Central memory CD4-positive, alpha-beta T cell (primary cell): ENCODE results near the gene S100A7A.
"Not testable (repeated sequence)": the region's sequence is repeated elsewhere in the genome, so short reads cannot be mapped to it uniquely, and the experiment has no call there.

Experiments
- DNase-seq: peaks from one replicate; pipeline ENCODE4 v3.0.0; 2022

Gene S100A7A

DNA sequence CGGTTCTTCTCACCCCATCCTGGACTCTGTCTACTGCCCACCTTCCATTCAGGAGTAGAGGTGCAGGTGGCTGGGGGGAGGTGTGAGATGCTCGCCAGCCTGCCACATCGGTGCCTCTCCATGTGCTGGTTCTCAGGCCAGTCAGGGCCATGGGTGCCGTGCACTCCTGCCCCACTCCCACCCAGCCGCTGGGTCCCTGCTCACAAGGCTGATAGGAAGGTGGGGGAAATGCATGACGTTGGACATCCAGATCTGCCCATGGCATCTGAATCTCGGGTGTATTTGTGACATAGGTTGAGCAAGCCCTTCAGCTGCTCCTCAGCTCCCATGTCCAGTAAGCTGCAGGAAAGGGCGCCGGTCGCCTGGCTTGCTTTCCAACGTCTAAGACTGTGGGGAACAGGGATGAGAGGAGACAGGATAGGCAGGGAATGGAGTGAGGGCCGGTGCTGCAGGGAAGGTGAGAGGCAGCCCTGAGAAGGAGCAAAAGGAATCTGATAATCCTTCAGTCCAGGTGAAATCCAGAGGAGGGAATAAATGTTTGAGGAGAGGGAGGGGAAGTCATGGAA lies 11.8 kb downstream of the S100A7A start:
- DNase-seq = no peak

DNA sequence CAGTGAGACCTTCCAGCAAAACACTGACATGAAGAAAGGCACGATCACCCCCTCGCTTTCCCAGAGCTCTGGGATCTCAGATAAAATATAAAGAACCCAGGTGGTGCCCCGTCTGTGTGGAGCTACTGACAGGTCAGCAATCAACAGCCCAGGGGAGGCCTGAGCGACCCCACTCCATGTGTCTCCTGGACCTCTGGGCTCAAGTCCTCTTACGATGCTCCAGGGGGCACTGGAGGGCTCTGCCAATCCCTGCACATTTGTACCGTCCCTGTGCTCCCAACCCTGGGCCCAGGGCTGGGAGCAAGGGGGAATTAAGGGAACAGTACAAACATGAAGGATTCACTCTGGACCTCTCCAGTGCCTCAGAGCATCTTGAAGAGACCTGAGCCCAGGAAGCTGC lies 12.5 kb downstream of the S100A7A start:
- DNase-seq = no peak

GRCh38 chr1:153429266-153430165 lies 13.2 kb downstream of the S100A7A start:
- no peak for DNase-seq

- no peak for DNase-seq
Measured at GRCh38 chr1:153430166-153430553, 13.8 kb downstream of the S100A7A start.

- DNase-seq = no peak
Measured at GRCh38 chr1:153430561-153430960, 14.2 kb downstream of the S100A7A start.

- no peak for DNase-seq
Measured at GRCh38 chr1:153431002-153431401, 14.7 kb downstream of the S100A7A start.

DNA sequence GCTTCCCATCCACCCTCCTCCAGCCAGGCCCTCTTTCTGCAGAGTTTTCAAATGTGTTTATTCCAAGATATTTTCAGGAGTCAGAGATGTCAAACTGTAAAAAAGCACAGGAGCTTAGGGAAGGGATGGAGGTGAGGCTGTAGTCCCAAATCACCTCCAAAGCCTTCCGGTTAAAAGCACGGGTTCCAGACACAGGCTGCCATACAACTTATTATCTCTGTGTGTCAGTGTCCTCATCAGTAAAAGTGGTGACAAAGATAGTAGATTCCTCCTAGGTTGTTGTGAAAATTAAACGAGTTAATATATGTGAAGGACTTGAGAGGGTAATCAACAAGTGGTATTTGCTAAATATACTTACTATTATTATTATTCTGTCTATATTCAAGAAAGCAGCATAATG lies 15.1 kb downstream of the S100A7A start:
- DNase-seq = no peak

DNA sequence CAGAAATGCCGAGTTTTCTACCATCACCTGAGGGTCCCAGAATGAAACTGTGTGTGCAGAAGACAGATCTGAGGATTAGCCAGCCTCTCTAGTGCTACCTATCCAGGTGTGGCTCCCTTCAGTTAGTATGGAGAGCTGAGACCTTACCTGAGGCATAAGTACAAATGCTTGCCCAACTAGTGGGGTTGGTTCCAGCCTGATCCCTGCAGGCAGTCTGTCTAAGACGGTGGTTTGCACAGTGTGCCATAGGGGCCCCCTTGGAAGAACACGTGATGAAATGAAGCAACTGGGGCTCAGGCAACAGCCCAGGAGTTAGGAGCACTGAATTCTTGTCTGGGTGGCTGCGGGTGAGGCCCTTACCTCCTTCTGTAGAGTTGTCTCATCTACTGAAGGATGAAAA lies 15.6 kb downstream of the S100A7A start:
- no peak for DNase-seq

DNA sequence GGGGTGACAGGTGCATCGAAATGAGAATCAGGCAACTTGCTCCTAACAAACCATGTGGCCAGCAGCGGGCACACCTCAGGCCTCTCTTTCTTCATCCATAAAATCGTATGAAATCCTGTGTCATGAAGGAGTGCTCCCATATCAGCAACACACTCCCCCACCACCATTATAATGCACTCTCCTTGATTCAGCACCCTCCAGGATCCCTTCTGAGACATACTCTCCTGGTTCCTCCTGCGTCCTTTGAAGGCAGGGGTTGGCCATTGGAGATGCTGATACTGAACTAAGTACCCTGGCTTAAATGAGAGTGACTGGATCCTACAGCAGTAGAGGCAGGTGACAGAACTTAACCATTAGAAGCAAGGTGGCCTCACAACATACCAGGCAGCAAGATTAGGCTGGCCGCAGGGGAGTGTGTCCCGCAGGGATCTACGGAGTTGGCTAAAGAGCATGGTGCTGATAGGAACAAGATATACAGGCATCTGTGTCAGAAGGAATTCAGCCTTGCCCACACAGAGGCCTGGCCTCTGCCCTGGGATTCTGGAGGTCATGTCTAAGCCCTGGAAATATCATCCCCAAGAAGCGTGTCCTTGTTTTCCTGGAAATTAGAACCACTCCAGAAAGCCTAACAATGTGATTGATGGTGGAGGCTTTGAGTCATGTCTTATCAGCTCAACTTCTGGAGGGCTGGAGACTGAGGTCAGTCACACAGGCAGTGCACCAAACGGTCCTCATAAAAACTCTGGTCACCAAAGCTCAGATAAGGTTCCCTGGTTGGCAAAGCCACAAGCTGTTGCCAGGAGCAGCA lies 16.8 kb downstream of the S100A7A start:
- no peak for DNase-seq

- no peak for DNase-seq
Measured at GRCh38 chr1:153434746-153435455, 18.6 kb downstream of the S100A7A start.

GRCh38 chr1:153437236-153437635 lies 20.9 kb downstream of the S100A7A start:
- no peak for DNase-seq

- no peak for DNase-seq
Measured at GRCh38 chr1:153438599-153438998, 22.3 kb downstream of the S100A7A start.

- DNase-seq = no peak
Measured at GRCh38 chr1:153439273-153439672, 23.0 kb downstream of the S100A7A start.

DNA sequence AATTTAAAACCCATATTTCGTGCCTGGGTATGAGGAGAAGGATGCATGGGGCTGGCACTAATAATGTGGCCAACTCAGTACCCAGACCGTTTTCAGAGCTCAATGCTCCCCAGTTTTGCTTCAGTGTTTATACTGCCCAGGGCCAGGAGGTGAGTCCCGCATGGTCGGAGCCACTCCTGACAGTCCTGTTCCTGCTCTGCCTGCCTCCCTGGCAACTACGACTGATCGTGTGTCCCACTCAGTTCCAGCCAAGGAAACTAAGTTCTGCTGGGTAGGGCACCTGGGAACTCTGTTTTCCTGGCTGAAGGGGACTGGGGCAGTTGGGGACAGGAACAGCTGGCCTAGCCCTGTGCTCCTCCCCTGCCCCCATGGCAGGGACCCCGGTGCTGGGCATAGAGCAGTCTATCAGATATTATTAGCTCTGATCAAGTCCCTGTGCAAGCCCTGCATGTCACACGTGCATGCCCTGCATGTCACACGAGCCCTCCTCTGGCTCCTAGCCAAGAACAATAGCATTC lies 25.0 kb downstream of the S100A7A start:
- DNase-seq = no peak

- no peak for DNase-seq
Measured at GRCh38 chr1:153443486-153443885, 27.2 kb downstream of the S100A7A start.

GRCh38 chr1:153444078-153444477 lies 27.8 kb downstream of the S100A7A start:
- no peak for DNase-seq

- DNase-seq = no peak
Measured at GRCh38 chr1:153447498-153448170, 31.3 kb downstream of the S100A7A start.

GRCh38 chr1:153448851-153449250 lies 32.5 kb downstream of the S100A7A start:
- not testable (repeated sequence) for DNase-seq

GRCh38 chr1:153456396-153456795 lies 40.1 kb downstream of the S100A7A start:
- no peak for DNase-seq

GRCh38 chr1:153459655-153460054 lies 43.3 kb downstream of the S100A7A start:
- DNase-seq = no peak

DNA sequence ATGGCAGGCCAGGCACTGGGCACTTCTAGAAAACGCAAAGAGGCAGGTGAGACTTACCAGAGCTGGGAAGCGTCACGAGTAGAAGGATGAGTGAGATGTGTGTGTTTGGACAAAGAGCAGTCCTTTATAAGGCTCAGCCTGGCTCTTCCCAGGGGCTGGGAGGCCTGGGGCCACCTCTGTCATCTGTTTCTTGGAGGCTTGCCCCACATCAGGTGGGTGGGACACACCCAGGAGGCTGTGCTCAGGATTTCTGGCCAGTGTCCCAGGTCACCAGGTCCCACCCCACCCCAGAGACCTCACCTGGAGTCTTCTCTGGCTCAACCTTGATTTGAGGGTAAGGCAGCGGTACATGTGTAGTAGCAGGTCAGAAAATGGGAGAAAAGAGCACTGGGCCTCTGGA lies 44.2 kb downstream of the S100A7A start, which contains the start of gene S100A7:
S100A7 (minus strand) TSS at position 101 of the 400 bp plus-strand sequence. CDS start 1,638 bp downstream, outside the sequence.
- no peak for DNase-seq

DNA sequence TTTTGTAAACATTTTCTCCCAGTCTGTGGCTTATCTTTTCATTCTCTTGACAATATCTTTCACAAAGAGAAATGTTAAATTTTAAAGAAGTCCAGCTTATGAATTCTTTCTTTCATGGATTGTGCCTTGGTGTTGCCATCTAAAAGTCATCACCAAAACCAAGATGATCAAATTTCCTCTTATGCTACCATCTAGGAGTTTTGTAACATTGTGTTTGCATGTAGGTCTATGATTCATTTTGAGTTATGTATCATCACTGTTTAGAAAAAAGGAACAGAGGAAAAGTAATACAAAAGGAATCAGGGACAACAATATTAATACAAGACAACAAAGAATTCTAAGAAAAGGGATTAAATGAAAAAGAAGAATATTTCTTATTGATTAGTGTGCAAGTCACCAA lies 46.4 kb downstream of the S100A7A start:
- not testable (repeated sequence) for DNase-seq
